Activated CD4-positive, alpha-beta T cell treated with anti-CD3 and anti-CD28 coated beads, Interleukin-10, Interleukin-2, amounts not matched to agents 100 ng/mL and 50 ng/mL, durations not matched to agents 16 hours and 8 hours (primary cell): Measurements from ENCODE around the gene NDUFA6.
"Not testable (repeated sequence)": the region's sequence is repeated elsewhere in the genome, so short reads cannot be mapped to it uniquely, and the experiment has no call there.

Experiments
- DNase-seq: peaks from one replicate; pipeline ENCODE4 v3.0.0-alpha.2; 2020

NDUFA6 gene

GRCh38 chr22:42112793-42113192, 22.2 kb upstream of the NDUFA6 start:
- not testable (repeated sequence) for DNase-seq

GRCh38 chr22:42111798-42112197, 21.2 kb upstream of the NDUFA6 start:
- no peak for DNase-seq

GRCh38 chr22:42108848-42109247, 18.3 kb upstream of the NDUFA6 start:
- DNase-seq, result no peak

- DNase-seq, result not testable (repeated sequence)
These were observed 13.8 kb upstream of the NDUFA6 start for GRCh38 chr22:42104332-42104860.

GRCh38 chr22:42101199-42101598, 10.6 kb upstream of the NDUFA6 start:
- no peak for DNase-seq

GRCh38 chr22:42091455-42091782, 847 bp upstream of the NDUFA6 start:
- DNase-seq, result peak; percentile 20

- no peak for DNase-seq
These were observed 4.5 kb downstream of the NDUFA6 start for GRCh38 chr22:42086051-42086450.

- DNase-seq, result no peak
These were observed 5.7 kb downstream of the NDUFA6 start for GRCh38 chr22:42084874-42085273.

GRCh38 chr22:42083119-42083518, 7.5 kb downstream of the NDUFA6 start:
- no peak for DNase-seq

GRCh38 chr22:42080287-42080686, 10.3 kb downstream of the NDUFA6 start:
- peak; percentile 28 for DNase-seq

- peak; percentile 99 for DNase-seq
These were observed 11.0 kb downstream of the NDUFA6 start, which contains the start of gene SMDT1 for GRCh38 chr22:42079319-42080251. TSS of gene SMDT1 (plus strand) at chr22:42079700. CDS start at chr22:42079769, 69 bp downstream.

GRCh38 chr22:42078469-42079318, 11.9 kb downstream of the NDUFA6 start:
- DNase-seq, result no peak

- no peak for DNase-seq
These were observed 13.0 kb downstream of the NDUFA6 start for GRCh38 chr22:42077486-42078125.

- DNase-seq, result no peak
These were observed 13.6 kb downstream of the NDUFA6 start for GRCh38 chr22:42076764-42077485.

- DNase-seq, result no peak
These were observed 15.5 kb downstream of the NDUFA6 start for GRCh38 chr22:42074846-42075676.

GRCh38 chr22:42074132-42074811, 16.3 kb downstream of the NDUFA6 start, which contains the start of gene PHETA2:
TSS of gene PHETA2 (plus strand) at chr22:42074248. CDS start at chr22:42077294, 3,046 bp downstream.
- DNase-seq, result peak; percentile 36

GRCh38 chr22:42073621-42074041, 16.9 kb downstream of the NDUFA6 start:
- DNase-seq, result no peak

- DNase-seq, result no peak
These were observed 17.8 kb downstream of the NDUFA6 start for GRCh38 chr22:42072606-42073330.

- DNase-seq, result not testable (repeated sequence)
These were observed 19.1 kb downstream of the NDUFA6 start for GRCh38 chr22:42071508-42071907.
